IPS DF 19.7 (cell line): ENCODE measurements around the gene SF3A1.

ENCODE experiments used
- DNase-seq: peaks from one replicate; pipeline ENCODE4 v3.0.0-alpha.2; 2013; ENCODE audit warnings: low read depth, low spot score

Gene SF3A1

DNA sequence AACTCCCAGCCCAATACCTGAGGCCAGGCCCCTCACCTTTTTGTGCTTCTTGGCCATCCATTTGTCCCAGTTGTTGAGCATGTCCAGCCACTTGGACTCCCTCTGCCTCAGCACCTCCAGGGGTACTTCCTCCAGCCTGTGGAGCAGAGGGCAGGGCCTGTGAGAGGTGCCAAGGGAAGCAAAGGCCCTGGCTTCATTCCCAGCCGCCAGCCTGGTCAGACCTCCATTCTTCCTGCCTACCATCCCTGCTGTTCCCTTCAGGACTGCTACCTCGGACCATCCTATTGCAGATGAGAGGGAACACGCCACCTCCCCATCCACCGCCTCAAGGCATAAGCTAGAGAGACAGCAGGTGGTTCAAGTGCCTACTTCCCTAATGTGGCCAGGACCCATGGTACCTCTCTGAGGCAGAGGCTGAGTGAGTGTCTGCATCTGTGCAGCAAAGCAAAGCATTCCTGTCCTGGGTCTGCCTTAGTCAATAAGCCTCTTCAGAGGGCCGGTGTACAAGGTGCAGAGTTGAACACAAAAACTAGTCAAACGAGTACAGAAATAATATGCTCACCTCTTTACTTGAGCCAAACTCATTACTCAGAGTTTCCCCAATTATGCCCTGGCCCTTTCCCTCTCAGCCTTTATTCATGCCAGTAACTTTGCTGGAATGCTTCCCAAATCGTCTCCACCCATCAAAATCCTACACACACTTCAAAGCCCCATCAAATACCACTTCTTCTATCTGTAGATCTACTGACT lies 52.0 kb downstream of the SF3A1 start:
- DNase-seq = no peak

DNA sequence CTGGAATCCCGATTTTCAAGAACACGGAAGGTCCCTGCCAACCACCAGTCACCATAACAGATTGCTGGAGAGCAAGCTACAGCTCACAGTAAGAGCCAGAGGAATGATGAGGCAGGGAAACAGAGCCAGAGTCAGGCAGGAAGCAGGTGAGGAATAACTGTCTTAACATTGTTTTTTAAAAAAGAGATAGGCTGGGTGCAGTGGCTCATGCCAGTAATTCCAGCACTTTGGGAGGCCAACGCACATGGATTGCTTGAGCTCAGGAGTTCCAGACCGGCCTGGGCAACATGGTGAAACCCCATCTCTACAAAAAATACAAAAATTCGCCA lies 53.9 kb downstream of the SF3A1 start:
- DNase-seq = no peak

DNA sequence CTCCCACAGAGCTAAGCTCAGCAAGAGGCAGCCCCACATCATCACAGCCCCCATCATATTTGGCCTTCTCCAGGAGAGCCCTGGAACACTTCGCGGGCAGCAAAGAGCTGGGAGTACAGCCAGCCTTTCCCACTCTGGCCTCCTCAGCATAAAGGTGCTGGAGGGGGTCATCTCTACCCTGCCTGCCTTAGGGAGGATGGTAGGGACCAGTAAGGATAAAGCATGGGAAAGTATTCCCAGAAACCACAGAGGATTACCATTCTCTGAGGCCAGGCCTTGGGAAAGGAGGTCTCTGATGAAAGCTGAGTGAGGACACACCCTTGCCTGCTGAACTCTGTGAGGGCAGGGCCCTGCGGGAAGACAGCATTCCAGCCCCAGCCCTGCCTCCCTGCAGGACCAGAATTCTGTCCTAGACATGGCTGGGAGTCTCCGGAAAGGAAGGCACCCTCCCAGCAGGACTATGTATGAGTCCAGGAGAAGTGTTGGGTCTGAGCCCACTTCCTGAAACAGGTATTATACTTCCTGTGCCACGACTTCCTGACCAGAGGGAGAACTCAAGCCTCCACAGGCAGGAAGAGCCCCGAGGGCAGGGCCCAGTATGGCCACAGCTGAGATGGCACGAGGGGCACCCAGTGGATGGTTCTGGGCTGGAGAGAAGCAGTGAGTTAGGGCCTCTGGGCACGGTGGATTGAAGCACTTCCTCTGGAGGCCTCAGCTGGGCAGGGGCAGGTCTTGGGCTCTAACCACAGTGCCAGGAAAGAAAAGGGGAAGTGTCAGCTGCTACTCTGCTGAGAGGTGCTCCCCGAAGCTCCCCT lies 54.5 kb downstream of the SF3A1 start:
- no peak for DNase-seq

DNA sequence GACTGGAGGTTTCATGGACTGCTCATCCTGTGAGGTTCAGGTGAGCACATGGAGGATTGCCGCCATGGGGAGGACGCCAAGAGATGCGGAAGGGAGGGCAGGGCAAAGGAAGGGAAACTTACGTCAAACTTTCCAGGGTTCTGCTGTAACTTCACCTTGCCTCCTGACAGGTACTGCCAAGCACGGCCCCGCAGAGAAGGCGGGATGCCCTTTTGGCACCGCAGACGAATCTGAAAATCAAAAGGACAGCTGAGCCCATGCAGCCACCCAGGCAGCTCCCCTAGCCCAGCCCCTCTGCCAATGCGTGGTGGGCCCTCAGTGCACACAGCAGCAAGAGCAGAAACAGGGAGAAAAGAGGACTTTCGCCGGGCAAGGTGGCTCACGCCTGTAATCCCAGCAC lies 57.4 kb downstream of the SF3A1 start:
- no peak for DNase-seq

DNA sequence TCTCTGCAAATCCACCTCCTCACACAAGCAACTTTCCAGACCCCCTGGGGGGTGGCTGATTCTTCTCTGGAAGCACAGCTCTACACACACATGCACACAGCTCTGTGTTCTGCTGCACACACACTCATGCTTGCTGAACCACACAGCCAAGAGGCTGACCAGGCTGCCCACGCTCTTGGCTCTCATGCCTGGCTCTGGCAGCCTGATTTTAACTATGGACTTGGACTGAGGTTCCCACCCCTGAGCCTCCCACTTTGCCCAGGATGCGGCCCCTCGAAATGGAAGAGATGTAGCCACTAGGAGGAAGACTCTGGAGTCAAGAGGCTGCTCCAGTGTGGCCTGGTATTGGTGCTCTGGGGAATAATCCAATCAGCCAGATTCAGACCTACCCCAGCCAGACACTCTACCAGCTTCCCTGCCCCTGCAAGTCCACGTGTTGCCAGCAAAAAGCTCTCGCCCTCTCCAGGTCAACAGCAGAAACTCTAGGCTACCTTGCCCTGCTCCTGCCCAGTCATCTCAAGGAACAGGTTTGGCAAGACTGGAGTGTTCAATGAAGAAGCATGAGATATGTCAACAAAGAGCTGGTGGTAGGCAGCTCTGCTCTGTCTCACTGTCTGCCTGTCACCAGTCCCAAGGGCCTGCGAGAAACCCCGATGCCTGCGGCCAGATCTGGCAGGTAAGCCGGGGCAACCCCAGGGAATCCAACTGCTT lies 58.5 kb downstream of the SF3A1 start:
- DNase-seq = no peak

DNA sequence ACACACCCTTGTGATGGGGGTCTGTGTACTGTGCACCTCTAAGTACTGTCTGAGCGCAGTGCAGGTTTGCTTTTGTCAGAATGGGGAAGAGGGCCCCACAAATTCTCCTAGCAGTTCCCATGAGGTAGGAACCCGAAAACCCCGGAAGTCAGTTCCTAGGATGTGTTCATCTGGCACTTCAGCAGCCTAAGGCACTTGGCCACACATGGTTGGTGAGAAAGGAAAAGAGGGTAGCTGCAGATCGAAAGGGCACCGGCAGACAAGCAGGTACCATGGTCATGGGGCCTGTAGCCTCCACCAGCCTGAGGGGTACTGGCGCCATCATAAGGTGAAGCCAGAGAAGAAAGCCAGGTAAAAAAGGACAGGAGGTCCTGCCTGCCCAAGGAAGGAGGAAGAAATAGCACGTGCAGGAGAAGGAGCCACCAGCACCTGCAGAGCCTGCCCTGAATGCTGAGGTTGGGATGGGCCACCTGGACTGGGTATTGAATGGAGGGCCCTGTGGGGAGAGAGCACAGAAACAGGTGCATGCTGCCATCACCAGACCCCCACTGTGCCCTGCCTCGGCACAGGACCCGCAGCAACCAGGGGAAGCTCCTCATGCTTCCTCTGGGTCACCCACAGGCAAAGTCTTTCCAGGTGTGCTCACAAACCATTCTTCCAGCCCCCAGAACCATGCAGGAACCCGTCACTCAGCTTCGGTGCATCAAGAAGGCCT lies 59.3 kb downstream of the SF3A1 start:
- no peak for DNase-seq

DNA sequence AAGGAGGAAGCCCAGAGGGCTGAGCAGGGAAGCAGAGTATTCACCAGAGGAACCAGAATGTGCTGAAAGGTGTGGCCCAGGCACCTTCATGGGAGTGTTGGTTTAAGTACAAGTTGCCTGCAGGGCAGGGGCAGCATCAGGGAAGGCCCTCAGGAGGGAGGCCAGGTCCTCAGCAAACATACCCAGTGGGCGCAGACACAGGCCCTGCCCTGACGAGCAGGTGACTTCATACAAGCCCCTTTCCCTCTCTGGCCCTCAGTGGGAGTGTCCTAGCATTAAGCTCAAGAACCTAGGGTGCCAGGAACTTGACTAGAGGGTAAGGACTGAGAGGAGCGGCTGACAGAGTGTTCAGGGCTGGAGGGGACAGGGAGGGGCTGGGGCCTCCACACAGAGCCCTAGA lies 59.9 kb downstream of the SF3A1 start:
- DNase-seq = no peak

DNA sequence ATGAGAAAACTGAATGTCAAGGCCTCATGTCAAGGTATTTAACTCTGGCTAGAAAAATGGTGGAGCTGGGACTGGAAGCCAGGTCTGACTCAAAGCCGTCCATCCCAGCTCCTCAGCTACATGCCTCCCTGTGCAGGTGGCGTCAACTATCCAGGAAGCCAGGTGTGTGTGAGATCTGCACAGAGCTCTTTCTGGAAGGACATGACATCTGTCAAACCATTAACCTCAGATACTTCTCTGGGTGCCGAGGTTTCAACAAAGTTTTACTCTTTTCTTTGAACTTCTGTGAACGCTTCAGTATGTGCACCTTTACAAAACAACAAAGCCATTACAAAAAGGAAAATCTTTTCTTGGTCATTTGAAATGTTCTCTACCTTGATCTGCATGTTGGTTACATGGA lies 60.4 kb downstream of the SF3A1 start:
- DNase-seq = no peak

DNA sequence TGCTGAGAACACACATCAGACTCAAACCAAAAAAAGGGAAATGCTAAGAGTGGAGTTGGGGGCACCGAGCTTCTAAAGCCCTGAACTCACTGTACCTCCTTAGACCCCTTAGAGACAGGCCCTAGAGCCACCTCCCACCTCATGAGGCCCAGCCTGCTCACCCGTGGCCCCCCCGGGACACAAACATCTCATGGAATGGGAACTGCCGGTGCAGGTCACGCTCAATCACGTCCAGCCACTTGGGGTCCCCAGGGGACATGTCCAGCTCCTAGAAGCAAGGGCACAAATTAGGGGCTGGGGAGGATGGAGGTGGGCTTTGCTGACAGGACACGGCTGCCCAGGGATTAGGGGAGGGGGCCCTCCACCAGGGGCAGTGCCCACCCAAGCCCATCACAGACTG lies 61.1 kb downstream of the SF3A1 start:
- DNase-seq = no peak

DNA sequence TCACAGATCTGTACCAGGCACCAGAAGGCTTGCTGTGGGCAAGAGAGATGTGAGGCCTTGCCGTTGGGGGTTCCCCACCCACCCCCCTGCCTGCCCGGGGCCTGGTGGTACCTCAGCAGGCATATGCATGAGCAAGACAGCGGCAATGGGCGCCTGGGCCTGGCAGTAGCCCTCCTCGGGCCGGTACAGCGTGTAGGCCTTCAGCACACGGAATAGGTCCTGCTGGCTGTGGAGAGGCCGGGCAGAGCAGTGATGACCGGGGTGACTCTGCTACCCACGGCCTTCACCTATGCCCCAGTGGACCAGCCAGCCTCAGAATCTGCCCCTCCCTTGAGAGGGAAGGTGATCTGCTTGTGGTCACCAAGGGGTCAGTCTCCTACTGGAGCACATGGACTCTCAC lies 61.9 kb downstream of the SF3A1 start:
- DNase-seq = no peak

DNA sequence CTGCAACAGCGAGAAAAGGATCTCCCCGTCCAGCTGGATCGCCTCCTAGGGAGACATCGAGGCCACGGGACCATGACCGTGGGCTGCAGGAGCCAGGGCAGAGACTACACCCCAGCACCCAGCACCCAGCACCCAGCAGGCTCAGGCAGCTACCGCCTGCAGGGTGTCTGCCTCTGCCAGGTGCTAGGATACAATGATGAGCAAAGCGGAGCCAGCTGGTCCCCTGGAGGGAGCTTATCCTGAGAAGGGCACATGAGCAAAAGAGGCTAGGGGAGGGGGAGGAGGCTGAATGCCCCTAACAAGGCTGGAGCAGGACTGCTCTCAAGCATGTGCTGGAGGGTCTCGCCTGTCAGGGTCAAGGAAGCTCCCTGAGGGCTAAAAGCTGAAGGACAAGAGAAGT lies 62.6 kb downstream of the SF3A1 start:
- DNase-seq = no peak

DNA sequence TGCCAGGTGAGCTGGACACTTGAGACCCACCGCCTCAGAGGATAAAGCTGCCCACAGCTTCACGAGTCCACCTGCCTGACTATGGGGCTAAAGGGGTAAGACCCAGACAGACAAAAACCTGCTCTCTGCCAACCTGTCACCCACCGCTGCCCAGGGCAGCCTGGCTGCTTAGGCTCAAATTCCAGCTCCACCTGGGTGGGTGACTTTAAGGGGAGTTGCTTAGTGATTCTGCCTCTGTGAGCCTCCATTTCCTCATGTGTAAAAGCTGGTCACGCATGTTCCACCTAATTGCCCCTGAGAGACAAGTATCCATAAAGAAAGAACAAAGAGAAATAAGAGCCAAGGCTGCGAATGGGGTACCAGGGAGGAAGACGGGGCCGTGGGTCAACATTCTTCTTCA lies 63.7 kb downstream of the SF3A1 start:
- no peak for DNase-seq

DNA sequence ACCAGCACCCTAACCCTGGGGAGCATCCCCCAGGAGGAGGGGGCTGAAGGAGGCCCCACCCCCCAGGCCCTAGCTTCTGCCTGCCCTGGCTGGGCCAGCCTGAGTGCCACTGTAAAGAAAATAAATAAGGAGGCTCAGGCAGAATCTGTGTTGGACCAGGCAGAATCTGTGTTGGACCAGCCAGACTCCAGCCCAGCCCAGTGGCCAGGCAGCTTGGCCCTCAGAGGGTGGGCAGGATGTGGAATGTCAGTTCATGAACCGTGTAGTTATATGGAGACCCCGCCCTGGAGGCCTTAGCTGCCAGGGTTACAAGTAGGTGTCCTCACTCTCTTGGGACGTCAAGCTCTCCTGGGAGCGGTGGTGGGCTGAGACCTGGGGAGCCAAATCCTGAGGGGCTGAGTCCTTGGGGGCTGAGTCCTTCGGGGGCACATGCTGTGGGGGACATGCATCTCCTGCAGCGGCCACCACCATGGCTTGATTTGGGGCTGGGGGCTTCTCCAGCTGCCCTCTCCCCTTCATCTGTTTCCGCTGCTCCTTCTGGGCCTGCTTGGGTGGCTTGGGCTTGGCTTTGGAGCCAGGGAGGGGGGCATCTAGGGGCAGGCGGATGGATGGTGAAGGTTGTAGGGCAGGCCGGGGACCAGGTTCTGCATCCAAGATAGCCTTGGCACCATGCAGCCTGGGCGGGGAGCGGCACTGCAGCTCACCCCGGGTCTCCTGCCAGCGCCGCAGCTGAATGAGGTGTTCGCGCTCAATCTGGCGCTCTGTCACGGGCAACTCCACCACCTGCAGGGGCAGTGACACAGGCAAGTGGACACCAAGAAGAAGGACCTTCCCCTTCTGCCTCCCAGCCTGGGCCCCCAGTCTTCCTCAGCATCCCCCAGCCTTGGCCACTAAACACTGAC lies 64.4 kb downstream of the SF3A1 start:
- no peak for DNase-seq

DNA sequence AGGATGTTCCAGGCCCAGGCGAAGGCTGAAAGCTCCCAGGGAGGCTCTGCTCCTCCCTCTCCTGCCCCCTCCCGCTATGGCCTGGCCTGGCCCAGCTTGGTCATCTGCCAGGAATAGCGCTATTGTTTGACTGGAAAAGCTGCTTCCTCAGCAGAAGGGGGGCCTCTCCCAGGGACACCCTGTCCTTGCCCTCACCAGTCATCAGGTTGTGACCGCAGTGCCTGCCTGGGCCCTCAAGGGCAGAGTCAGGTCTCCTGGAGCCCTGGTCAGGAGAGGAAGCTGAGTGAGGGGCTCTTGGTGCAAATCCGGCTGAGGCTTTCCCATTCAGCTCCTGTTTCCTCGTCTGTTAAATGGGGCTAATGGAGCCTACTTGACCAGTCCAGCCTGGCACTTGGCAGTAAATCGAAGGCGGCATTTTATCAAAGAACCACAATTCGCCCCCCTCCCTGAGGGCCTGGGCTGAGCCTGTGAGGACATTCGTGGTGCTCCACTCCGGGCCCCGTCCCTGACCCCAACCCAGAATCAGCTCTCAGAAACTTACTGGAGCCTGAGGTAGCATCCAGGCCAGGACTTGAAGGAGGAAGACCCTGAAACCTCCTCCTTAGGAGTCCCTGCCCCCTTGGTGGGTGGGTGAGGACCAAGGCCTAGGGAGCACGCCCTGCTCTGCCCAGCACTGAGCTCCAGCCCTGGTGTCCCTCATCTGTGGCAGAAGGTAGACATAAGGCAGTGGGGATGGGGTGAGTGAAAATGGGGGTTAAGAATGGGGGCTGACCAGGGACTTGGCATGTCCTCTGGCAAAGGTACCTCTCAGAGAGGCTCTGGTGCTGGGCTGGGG lies 65.4 kb downstream of the SF3A1 start:
- DNase-seq = no peak

DNA sequence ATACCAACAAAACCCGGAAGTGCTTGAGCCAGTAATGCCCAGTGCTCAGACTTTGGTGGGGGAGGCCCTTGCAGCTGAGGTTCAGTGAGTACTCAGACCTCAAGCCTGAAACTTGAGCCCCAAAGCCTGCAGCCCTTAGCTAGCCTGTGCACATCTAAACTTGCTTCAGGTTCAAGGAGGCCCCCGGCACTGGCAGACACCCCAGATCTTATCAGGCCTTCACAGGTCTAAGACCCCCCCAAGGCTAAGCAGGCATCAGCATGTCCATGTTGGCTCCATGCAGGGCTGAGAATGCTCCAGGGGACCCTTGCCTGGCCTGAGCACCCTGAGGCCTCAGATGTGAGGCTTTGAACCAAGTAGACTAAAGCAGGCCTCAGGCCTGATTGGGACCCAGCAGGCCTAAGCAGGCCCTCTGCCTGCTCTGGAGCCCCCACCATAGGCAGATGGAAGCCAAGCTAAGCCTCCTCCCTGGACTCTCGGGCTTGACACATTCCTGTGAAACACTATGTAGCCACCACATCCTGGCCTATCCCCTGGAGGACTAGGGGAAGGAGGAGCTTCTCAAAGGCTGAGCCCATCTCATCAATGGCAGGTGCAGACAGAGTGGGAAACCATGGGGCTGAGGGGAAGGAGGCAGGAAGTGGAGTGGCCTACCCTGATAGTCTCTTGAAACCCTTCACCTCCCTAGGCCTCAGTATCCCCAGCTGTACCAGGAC lies 66.2 kb downstream of the SF3A1 start:
- DNase-seq = no peak

DNA sequence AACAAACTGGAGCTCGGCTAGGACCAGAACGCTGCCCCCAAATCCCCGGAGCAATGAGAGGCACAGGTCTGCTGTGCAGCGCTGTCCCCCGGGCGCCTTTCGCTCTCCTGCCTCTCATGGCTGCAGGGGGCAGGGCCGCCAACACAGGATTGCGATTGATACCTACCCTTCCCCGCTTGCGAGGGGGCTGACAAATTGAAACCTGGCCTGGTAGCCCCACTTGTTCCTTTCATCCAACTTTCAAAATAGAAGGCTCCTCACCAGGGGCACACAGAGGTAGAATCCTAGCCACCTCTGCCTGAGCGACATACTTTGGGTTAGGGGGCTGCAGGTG lies 66.7 kb downstream of the SF3A1 start:
- DNase-seq = no peak

DNA sequence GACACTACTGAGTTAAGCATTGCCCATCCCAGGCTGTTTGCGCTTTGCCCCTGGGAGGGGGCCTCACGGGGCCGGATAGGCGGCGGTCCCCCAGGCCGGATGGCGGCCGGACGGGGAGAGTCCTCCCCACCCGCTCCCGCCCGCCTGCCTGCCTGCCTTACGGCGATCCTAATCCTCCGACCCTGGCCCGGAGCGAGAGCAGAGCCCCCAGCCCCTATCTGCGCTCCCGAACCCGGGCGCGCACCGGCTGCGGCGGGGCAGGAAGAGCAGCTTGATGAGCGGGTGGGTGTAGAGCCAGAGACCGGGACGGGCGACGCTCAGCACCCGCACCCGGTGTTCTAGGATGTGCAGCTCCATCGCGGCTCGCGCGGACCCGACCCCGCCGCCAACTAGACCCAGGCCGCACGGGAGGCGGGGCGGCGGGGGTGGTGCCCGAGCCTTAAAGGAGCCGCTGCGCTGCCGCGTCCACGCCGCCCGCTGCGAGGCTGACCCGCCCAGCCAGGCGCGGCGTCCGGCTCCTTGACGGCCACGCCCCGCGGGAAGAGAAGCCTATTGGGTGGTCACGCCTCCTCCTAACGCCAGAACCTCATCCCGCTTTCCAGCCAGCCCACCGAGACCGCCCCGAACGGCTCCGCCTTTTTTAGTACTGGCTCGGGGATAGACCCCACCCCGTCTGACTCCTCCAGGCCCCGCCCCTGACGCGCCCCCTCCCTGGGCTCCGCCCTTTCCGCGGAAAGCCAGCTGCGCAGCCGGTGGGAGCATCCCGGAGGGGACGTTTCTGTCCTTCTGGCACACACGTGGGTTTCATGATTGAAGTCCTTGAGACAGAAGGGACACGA lies 67.3 kb downstream of the SF3A1 start, which contains the start of gene CASTOR1:
Gene CASTOR1 (minus strand): TSS at position 365 of the 839 bp plus-strand sequence. CDS start 8 bp downstream, at position 357.
- DNase-seq = peak; percentile 91

DNA sequence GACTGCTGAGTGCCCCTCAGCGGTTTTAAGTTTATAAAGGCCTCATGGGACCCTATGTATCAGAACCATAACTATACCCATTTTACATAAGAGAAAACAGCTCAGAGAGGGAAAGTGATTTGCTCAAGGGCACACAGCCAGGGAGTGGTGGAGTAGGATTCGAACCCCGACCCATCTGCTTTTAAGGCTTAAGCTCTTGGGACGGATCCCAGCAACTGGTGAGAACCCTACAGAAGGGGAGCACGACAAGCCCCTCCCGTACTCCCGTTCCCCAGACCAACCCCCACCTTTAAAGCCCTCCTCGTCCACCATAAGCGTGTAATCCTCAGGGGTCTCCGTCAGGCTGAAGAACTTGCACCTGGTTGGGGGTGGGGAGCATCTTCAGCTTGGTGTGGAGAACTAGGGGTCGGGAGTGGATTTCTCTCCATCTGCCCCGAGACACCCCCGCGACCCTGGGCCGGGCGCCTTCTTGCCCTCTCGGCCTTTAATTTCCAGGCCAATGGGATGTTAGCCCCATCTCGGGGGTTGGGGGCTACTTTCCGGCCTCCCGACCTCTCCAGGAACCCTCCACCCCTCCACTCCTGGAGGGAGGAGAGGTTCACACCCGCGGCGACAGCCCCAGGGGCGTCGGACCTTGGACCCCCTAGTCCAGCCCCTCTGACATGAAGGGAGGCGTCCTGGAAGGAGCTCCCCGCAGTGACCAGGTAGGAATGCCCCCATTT lies 68.1 kb downstream of the SF3A1 start:
- DNase-seq = no peak
